Nephron (organoid): Measurements from ENCODE around the gene ATRNL1.

Source experiments
- H3K27ac Mint-ChIP-seq, 3 experiments: 2 replicates each; pipeline ENCODE4 v1.8.0; 2020; ENCODE audit warnings: mixed read lengths in 3 of 3, mild to moderate bottlenecking in 2 of 3, moderate library complexity in 1 of 3
- H3K27me3 Mint-ChIP-seq: 2 replicates; pipeline ENCODE4 v1.8.0; 2021; ENCODE audit warnings: low read depth, mild to moderate bottlenecking, moderate library complexity, mixed read lengths
- H3K36me3 Mint-ChIP-seq: 2 replicates; pipeline ENCODE4 v1.8.0; 2020; ENCODE audit warnings: low read depth, mixed read lengths
- H3K4me1 Mint-ChIP-seq: 2 replicates; pipeline ENCODE4 v1.8.0; 2020; ENCODE audit warnings: mixed read lengths
- H3K4me3 Mint-ChIP-seq, 3 experiments: 2 replicates each; pipeline ENCODE4 v1.8.0; 2020; ENCODE audit warnings: mild to moderate bottlenecking in 3 of 3, mixed read lengths in 3 of 3, moderate library complexity in 2 of 3
- H3K9me3 Mint-ChIP-seq: 2 replicates; pipeline ENCODE4 v1.8.0; 2020; ENCODE audit warnings: mixed read lengths
- TF ChIP-seq, protein P1 (sequence below), 3 experiments: fragments of 200-600 bp; sonication (generic); IDR thresholded peaks; one replicate each; pipeline ENCODE4 v1.5.0; 2021; ENCODE audit warnings: antibody characterized with exemption in 3 of 3; ENCODE audit not compliant: unreplicated experiment in 3 of 3

The ATRNL1 gene

DNA sequence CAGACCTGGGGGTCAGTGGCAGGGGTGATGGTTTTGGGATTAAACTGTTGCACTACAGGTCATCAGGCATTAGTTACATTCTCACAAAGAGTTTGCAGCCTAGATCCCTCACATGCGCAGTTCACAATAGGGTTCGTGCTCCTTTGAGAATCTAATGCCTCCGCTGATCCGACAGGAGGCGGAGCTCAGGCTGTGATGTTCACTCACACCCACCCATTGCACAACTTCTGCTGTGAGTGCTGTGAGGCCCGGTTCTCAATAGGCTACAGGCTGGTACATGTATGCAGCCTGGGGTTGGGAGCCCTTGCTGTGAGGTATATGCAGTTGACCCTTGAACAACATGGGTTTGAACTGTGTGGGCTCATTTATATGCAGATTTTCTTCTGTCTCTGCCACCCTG is 763.4 kb downstream of the ATRNL1 start:
- Mint-ChIP-seq H3K4me1 (no peaks in the 10 kb centered on the region), H3K27me3 (no peaks in the 10 kb centered on the region), H3K36me3 (peaks cover 3% of the 10 kb centered on the region), H3K9me3 (no peaks in the 10 kb centered on the region), H3K27ac (no peak overlapping the region), H3K4me3 (no peak overlapping the region)
- TF ChIP-seq, protein P1, sequence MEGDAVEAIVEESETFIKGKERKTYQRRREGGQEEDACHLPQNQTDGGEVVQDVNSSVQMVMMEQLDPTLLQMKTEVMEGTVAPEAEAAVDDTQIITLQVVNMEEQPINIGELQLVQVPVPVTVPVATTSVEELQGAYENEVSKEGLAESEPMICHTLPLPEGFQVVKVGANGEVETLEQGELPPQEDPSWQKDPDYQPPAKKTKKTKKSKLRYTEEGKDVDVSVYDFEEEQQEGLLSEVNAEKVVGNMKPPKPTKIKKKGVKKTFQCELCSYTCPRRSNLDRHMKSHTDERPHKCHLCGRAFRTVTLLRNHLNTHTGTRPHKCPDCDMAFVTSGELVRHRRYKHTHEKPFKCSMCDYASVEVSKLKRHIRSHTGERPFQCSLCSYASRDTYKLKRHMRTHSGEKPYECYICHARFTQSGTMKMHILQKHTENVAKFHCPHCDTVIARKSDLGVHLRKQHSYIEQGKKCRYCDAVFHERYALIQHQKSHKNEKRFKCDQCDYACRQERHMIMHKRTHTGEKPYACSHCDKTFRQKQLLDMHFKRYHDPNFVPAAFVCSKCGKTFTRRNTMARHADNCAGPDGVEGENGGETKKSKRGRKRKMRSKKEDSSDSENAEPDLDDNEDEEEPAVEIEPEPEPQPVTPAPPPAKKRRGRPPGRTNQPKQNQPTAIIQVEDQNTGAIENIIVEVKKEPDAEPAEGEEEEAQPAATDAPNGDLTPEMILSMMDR (IDR thresholded peaks at IDR 0.05; ENCODE audit: unreplicated experiment in 3 of 3), result no peak

DNA sequence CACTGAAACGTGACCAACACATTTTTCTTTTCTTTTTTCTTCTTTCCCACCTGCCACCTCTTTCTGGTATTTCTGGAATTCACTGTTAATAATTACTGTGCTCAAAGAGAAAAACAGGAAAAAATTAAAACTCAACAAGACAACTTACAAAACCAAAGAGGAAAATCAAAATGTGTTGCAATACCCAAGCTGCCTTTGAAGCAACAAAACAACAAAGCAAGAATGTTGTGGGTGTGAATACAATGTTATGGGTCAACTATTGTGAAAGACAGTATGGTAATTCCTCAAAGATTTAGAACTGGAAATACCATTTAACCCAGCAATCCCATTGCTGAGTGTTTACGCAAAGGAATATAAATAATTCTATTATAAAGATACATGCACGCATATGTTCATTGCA is 764.7 kb downstream of the ATRNL1 start:
- TF ChIP-seq, protein P1 (IDR thresholded peaks at IDR 0.05; ENCODE audit: unreplicated experiment in 3 of 3), result no peak
- H3K27me3 Mint-ChIP-seq, result no peaks in the 10 kb centered on the region

DNA sequence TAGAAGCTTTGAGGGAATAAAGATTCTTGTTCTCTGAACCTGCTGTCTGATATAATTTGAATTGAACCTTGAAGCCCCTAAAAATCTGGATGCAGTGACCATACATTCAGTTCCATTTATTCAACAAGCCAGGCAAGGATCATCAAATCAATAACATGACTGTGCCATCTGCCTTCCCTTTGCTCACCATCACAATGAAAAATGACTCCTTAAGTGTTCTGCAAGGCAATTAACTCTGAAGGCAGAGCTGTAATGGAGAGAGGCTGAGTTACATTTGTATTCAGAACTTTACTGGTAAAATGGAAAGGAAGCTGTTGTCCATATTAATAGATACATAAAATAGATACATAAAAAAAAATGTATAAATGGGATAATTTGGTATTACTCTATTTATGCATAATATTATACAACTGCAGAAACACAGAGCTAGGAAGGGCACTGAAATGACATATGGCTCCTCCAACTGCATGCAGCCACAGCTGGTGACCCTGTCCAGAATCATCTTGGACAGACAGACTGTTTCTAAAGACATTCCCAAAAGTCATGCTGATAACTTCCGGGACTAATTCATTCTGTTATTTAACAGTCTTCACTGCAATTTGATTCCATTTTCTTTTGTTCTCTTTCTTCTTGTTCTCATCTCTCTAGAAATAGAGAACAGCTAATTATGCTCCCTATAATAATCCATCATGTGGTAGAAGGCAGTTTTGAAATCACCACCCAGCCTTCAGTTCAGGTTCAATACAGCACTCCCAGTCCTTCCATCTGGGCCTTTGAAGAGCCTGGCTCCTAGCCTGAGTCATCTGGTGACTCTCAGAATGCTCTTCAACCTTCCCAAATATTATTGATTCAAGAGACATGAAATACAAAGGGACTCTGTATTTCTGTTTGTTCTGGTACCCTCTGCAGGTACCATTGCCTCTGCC is 767.3 kb downstream of the ATRNL1 start:
- Mint-ChIP-seq H3K36me3 (peaks cover 3% of the 10 kb centered on the region), H3K27ac (no peak overlapping the region), H3K9me3 (no peaks in the 10 kb centered on the region)

More for the DNA sequence above, 764.7 kb downstream of the ATRNL1 start:
- peaks cover 3% of the 10 kb centered on the region for H3K36me3 Mint-ChIP-seq
- H3K4me3 Mint-ChIP-seq, result no peak overlapping the region
- H3K27ac Mint-ChIP-seq, result no peak overlapping the region
- H3K4me1 Mint-ChIP-seq, result no peaks in the 10 kb centered on the region
- H3K9me3 Mint-ChIP-seq, result no peaks in the 10 kb centered on the region

DNA sequence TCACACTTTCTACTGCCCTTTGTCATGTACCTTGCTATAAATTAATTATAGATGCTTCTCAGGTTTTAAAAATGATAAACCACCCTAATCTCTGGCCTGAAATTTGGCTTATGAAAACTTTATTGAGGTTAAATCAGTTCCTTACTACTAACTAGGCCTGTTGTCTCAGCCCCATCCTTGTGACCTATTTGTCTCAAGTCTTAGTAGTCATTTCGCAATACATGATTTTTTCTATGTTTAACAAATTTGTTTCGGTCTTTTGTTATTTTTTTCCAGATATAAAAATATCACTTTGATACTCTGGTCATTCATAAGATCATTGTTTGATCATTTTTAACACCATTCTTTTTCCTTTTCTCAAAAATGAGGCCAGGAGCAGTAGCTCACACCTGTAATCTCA is 768.3 kb downstream of the ATRNL1 start:
- Mint-ChIP-seq H3K9me3 (no peaks in the 10 kb centered on the region), H3K4me1 (no peaks in the 10 kb centered on the region), H3K27me3 (no peaks in the 10 kb centered on the region), H3K36me3 (peaks cover 3% of the 10 kb centered on the region), H3K27ac (no peak overlapping the region), H3K4me3 (no peak overlapping the region)
- TF ChIP-seq, protein P1 (IDR thresholded peaks at IDR 0.05; ENCODE audit: unreplicated experiment in 3 of 3), result no peak

More for the DNA sequence above, 767.3 kb downstream of the ATRNL1 start:
- TF ChIP-seq, protein P1 (IDR thresholded peaks at IDR 0.05; ENCODE audit: unreplicated experiment in 3 of 3), result no peak
- Mint-ChIP-seq H3K27me3 (no peaks in the 10 kb centered on the region), H3K4me3 (no peak overlapping the region), H3K4me1 (no peaks in the 10 kb centered on the region)

DNA sequence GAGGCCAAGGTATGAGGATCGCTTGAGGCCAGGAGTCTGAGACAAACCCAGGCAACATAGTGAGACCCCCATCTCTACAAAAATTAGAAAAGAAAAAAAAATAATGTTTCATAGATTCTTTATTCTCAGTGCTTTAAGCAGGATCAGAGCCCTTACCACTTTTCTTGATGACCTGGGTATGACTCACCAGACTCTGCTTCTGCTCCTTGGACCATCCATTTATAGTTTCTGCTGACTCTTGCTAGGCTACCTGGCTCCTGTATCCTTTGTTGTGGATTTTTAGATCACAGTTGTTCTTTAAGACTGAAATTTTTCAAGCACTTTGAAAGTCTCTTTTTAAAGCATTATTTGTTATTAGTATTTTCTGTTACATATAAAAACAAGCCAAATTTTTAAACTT is 768.7 kb downstream of the ATRNL1 start:
- TF ChIP-seq, protein P1 (IDR thresholded peaks at IDR 0.05; ENCODE audit: unreplicated experiment in 3 of 3), result no peak
- no peak overlapping the region for H3K4me3 Mint-ChIP-seq

DNA sequence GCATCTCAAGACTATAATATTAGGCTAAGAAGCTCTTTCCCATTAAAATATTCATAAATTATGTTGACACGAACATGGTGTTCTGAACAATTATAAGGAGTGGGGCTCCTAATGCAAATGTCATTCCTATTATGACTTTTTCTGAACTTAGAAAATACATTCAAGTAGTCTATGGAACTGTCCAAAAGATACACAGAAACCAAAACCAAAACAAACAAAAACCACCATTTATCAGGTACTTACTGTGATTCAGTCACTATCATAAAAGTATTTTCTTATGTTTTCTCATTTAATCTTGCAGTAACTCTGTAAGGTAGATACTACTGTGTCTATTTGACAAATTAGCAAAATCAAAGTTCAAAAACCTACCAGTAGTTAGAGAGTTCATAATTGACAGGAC is 773.0 kb downstream of the ATRNL1 start:
- Mint-ChIP-seq H3K4me3 (no peak overlapping the region), H3K27me3 (no peaks in the 10 kb centered on the region), H3K4me1 (no peaks in the 10 kb centered on the region), H3K27ac (no peak overlapping the region), H3K9me3 (no peaks in the 10 kb centered on the region), H3K36me3 (no peaks in the 10 kb centered on the region)
- TF ChIP-seq, protein P1 (IDR thresholded peaks at IDR 0.05; ENCODE audit: unreplicated experiment in 3 of 3), result no peak

More for the DNA sequence above, 768.7 kb downstream of the ATRNL1 start:
- Mint-ChIP-seq H3K9me3 (no peaks in the 10 kb centered on the region), H3K27ac (no peak overlapping the region), H3K4me1 (no peaks in the 10 kb centered on the region), H3K36me3 (peaks cover 3% of the 10 kb centered on the region), H3K27me3 (no peaks in the 10 kb centered on the region)
